SHP77 (cell line): ENCODE results near the gene METTL23.

Experiments used
- DNase-seq, 2 experiments: peaks; one replicate each; lab custom pipeline; 2025; lab: John Stamatoyannopoulos, UW

The METTL23 gene

DNA sequence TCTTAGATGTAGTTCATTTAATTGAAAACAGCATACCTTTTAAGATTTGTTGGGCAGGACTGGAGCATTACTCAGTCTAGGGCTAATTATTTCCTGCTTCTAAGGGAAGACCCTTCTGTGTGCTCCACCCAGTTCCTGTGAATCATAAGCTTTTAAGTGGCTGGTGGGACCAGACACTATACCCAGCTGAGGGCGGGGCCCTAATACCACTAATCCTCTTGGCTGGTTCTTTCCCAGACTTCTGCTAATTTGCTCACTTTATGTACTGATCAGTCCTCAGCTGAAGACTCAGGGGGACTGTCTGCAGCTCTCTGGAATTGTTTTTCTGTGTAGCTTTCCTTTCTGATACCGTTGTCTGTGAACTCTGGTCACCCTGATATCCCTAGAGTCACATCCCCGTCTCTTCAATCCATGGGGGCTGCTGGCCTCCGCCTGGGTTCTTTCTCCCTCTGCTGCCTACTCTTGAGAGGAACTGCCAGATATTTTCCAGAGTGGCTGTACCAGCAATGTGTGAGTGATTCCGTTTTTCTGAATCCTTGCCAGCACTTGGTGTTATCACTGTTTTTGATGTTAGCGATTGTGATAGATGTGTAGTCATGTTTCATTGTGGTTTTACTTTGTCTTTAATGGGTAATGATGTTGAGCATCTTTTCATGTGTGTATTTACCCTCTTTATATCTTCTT lies 46.3 kb downstream of the METTL23 start:
- no peak for DNase-seq

DNA sequence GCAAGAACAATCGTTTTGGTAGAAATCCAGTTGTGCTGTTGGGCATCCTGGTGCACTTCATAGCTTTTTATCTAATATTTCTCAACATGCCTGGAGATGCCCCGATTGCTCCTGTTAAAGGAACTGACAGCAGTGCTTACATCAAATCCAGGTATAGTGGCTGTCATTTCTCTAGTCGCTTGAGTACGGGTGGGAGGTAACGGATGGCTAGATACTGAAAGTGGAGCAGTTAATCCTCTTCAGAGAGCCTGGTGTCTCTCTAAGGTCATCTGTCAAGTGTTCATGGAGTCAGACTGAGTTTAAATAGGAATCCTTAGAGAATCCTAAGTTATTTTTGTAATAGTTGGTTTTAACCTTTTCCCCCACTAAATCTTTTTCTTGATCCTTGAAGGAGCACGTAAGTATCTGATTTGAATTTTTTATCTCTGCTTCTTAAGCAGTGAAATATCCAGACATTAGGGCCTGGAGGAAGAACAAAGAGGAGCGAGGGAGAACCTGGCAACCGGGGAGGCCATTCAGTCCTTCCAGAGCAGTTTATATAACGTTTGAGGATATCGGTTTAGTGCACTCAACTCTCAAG lies 48.5 kb downstream of the METTL23 start:
- DNase-seq, result no peak

DNA sequence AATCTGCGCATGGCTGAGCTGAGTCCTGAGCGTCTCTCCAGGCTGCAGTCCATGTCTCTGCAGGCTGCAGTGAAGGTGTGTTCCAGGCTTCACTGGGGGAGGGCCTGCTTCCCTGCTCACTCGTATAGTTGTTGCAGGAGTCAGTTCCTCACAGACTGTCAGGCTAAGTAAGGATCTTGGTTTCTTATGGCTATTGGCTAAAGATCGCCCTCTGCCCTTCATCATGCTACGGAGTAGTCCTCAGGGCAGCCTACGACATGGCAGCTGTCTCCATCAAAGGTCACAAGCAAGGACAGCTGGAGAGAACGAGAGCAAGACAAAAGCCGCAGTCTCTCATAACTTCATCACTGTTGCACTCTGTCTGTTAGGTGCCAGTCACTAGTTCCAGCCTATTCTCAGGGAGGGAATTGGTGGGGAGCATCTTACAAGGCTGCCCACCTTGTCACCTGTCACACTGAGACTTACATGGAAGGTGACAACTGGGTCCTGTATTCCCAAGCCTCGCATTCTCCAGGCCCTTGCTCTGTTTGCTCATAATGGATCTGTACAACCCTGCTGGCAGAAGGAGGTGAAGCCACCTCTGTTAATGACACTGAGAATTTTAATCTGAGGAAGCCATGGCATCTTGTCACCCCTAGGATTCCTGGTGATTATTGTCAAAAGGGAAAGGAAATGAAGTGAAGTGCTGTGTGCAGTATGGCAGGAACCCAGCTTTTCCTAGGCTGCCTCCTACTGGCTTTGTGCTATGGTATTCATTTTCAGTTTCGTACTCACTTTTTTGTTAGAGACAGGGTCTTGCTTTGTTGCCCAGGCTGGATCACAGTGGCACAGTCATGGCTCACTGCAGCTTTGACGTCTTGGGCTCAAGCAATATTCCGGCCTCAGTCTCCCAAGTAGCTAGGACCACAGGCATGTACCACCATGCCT lies 54.7 kb downstream of the METTL23 start:
- no peak for DNase-seq

DNA sequence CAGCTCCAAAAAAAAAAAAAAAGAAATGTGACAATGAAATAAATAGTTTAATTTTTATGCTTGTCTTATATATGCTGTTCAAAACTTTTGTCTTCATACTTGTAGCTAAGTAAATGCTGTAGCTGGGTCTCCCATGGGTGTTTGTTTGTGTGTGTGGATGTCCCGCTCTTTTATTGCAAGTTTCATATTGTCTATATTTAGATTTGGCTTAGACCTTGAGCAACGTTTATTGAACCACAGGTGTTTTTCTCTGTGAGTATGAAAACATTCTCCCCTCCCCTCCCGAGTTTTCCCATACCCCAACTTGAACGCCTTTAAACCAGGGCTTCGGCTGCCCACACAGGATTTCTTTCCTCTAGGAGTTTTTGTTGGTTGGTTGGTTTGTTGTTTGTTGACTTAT lies 56.5 kb downstream of the METTL23 start:
- no peak for DNase-seq
